ENCODE data around the gene SRD5A1. TPM values are rescaled to one million over a fixed set of nuclear protein-coding genes. Genes with fewer than 3 reads are reported as not detected.

SRD5A1 gene
- total and polyA plus RNA-seq, 2 of the 8 experiments (the other 6 are each of a cell fraction or from before 2014, with no cell fraction given), result 34.7 to 42.4 TPM

GRCh38 chr5:6717687-6718086 is 84.4 kb downstream of the SRD5A1 start:
- H3K23me2 ChIP-seq (ENCODE audit: low read depth, low read length), result peaks cover under 1% of the 10 kb centered on the region; the same call in 1 of the 2 replicates
- no peak for TF ChIP-seq RBBP5 (IDR thresholded peaks at IDR 0.05; ENCODE audit: borderline replicate concordance, low read depth, low read length)
- no peak for TF ChIP-seq ATF3 (IDR thresholded peaks at IDR 0.05; ENCODE audit: insufficient read depth, low read depth, low read length)
- no peak for TF ChIP-seq EZH2 (IDR thresholded peaks at IDR 0.05; ENCODE audit: low read depth, low read length, severe bottlenecking)
- no peak for TF ChIP-seq NANOG (IDR thresholded peaks at IDR 0.05; ENCODE audit: insufficient read depth, low read depth, low read length, poor library complexity, severe bottlenecking)
- no peak for TF ChIP-seq CHD2 (IDR thresholded peaks at IDR 0.05; ENCODE audit: low read length)
- no peak for TF ChIP-seq POU5F1 (IDR thresholded peaks at IDR 0.05; ENCODE audit: low read depth, low read length)
- TF ChIP-seq RXRA (IDR thresholded peaks at IDR 0.05; ENCODE audit: insufficient read depth, low read depth, low read length), result no peak
- no peak for TF ChIP-seq SIX5 (IDR thresholded peaks at IDR 0.05; ENCODE audit: low read depth, low read length)
- no peak for TF ChIP-seq HDAC2 (IDR thresholded peaks at IDR 0.05; ENCODE audit: borderline replicate concordance in 1 of 2, low read depth in 2 of 2, low read length in 2 of 2)
- no peak for TF ChIP-seq HDAC6 (IDR thresholded peaks at IDR 0.05; ENCODE audit: low read depth, low read length)
- no peak for TF ChIP-seq SP1 (IDR thresholded peaks at IDR 0.05; ENCODE audit: low read depth, low read length)
- no peak for TF ChIP-seq BACH1 (IDR thresholded peaks at IDR 0.05; ENCODE audit: low read length)
- no peak for TF ChIP-seq TBP (IDR thresholded peaks at IDR 0.05; ENCODE audit: low read depth, low read length)

More at GRCh38 chr5:6717687-6718086, 84.4 kb downstream of the SRD5A1 start:
- peaks cover 25 to 53% of the 10 kb centered on the region in 2 experiments for H4K20me1 ChIP-seq (replicated peaks in 1 of 2; ENCODE audit: control insufficient read depth in 1 of 2, insufficient read depth in 2 of 2, low read length in 2 of 2)
- H3K79me1 ChIP-seq (ENCODE audit: low read depth, low read length), result peaks cover 28% of the 10 kb centered on the region
- DNase-seq (ENCODE audit: low read depth in 1 of 2, low spot score in 2 of 2) (no peak), FAIRE-seq (no peak)
- no peak overlapping the region for H3K4me3 ChIP-seq (ENCODE audit: extremely low read depth in 1 of 4, insufficient read depth in 2 of 4, low read depth in 3 of 4, low read length in 4 of 4)
- 87% methylated on average over 4 of the region's 4 CpGs; no CpG with 5 or more reads in 1 of the 2 experiments for whole genome bisulfite sequencing, 2 experiments (ENCODE audit: extremely low coverage in 1 of 2, insufficient coverage in 1 of 2, insufficient read length in 1 of 2, insufficient replicate concordance in 2 of 2, low coverage in 1 of 2, low lambda C conversion rate in 2 of 2, missing lambda C conversion rate in 1 of 2)
- no peak overlapping the region for H2BK12ac ChIP-seq (ENCODE audit: low read depth, low read length)
- no peak overlapping the region for H2AK5ac ChIP-seq (ENCODE audit: low read depth, low read length)
- H3K56ac ChIP-seq (replicated peaks; ENCODE audit: insufficient read length, low read depth, low read length), result no peak overlapping the region
- no peak overlapping the region for H2BK20ac ChIP-seq (ENCODE audit: low read length)
- H3K79me2 ChIP-seq (ENCODE audit: control insufficient read depth in 1 of 2, insufficient read depth in 2 of 2, low read length in 2 of 2), result peaks cover 14 to 80% of the 10 kb centered on the region in 2 experiments
- no peak overlapping the region for H3K23ac ChIP-seq (ENCODE audit: insufficient read length)
- H3K4me2 ChIP-seq (ENCODE audit: insufficient read depth in 1 of 2, low read depth in 2 of 2, low read length in 2 of 2), result no peak overlapping the region; a peak in 1 of 4 replicates
- H4K8ac ChIP-seq (ENCODE audit: extremely low read depth, insufficient read depth, low read length), result no peak overlapping the region
- H4K5ac ChIP-seq (ENCODE audit: insufficient read length, low read depth, low read length), result no peak overlapping the region
- H2BK15ac ChIP-seq (ENCODE audit: low read length), result no peak overlapping the region
- H2AFZ ChIP-seq (ENCODE audit: low read length), result no peak overlapping the region
- H3K9ac ChIP-seq (replicated peaks in 1 of 4; ENCODE audit: extremely low read depth in 1 of 4, low read depth in 3 of 4, low read length in 3 of 4), result no peak overlapping the region; a peak in 1 of 7 replicates
- H2BK5ac ChIP-seq (ENCODE audit: low read depth, low read length), result no peak overlapping the region
- H3K27me3 ChIP-seq (replicated peaks in 1 of 4; ENCODE audit: control insufficient read depth in 3 of 4, extremely low read depth in 1 of 4, insufficient read depth in 3 of 4, low read length in 3 of 4), result no peaks in the 10 kb centered on the region
- H3K36me3 ChIP-seq (ENCODE audit: control insufficient read depth in 2 of 4, insufficient read depth in 4 of 4, low read length in 3 of 4), result no peaks in the 10 kb centered on the region
- no peak overlapping the region for H4K91ac ChIP-seq (replicated peaks; ENCODE audit: insufficient read length, low read length)
- peaks cover 3 to 15% (median 7%) of the 10 kb centered on the region in 4 experiments; a peak in 5 of 7 replicates for H3K4me1 ChIP-seq (replicated peaks in 1 of 4; ENCODE audit: control insufficient read depth in 3 of 4, insufficient read depth in 4 of 4, low read length in 3 of 4)
- H3K9me3 ChIP-seq (ENCODE audit: insufficient read depth in 2 of 2, low read depth in 1 of 2, low read length in 1 of 2), result no peaks in the 10 kb centered on the region
- ChIA-PET CTCF (ENCODE audit: partially characterized antibody) (interaction anchor here (1.1 to 3.7 kb wide), 3 partner anchors 9 to 28 kb away, joined by 3 to 15 read pairs (median 4); no protein-coding TSS in a partner anchor), POLR2A (ENCODE audit: partially characterized antibody) (interaction anchor here (0.8 to 2.5 kb wide), 4 partner anchors 9 to 85 kb away, joined by 3 to 6 read pairs (median 4); partner anchors contain the start of genes NSUN2 and SRD5A1)
- no peak overlapping the region for H3K4ac ChIP-seq (replicated peaks; ENCODE audit: insufficient read length, low read depth, low read length)
- no peak overlapping the region for H3K27ac ChIP-seq (ENCODE audit: low read depth, low read length)
- no peak overlapping the region for H3K14ac ChIP-seq (ENCODE audit: insufficient read length)
- H2BK120ac ChIP-seq (replicated peaks; ENCODE audit: low read depth, low read length), result no peak overlapping the region
- no peak overlapping the region for H3K18ac ChIP-seq (ENCODE audit: extremely low read depth, low read length)

Measured in H1 (cell line).